Fibroblast of mammary gland (primary cell): ENCODE measurements around the gene ELSPBP1.
"Not testable (repeated sequence)": the region's sequence is repeated elsewhere in the genome, so short reads cannot be mapped to it uniquely, and the experiment has no call there.

Source experiments
- DNase-seq: peaks from one replicate; pipeline ENCODE4 v3.0.0-alpha.2; 2010; ENCODE audit warnings: low read depth
- H3K4me3 ChIP-seq: 2 replicates; pipeline ENCODE4 v1.5.1; 2011; ENCODE audit warnings: low read depth, mild to moderate bottlenecking, low read length, moderate library complexity; ENCODE audit not compliant: control insufficient read depth
- CTCF ChIP-seq: conservative IDR thresholded peaks from 2 replicates; pipeline ENCODE4 v1.5.1; 2011; ENCODE audit warnings: low read depth, low read length, inconsistent platforms; ENCODE audit not compliant: control insufficient read depth, insufficient read depth

The ELSPBP1 gene

GRCh38 chr19:48059331-48059730 lies 64.9 kb downstream of the ELSPBP1 start:
- no peak for DNase-seq

GRCh38 chr19:48060381-48060780 lies 65.9 kb downstream of the ELSPBP1 start:
- no peak overlapping the region for H3K4me3 ChIP-seq
- DNase-seq, result no peak
- TF ChIP-seq CTCF, result no peak

More at GRCh38 chr19:48059331-48059730, 64.9 kb downstream of the ELSPBP1 start:
- TF ChIP-seq CTCF, result no peak
- H3K4me3 ChIP-seq, result no peak overlapping the region

- no peak overlapping the region for H3K4me3 ChIP-seq
- TF ChIP-seq CTCF, result no peak
- DNase-seq, result no peak
These were observed 67.2 kb downstream of the ELSPBP1 start for GRCh38 chr19:48061401-48062344.

GRCh38 chr19:48064509-48064908 lies 70.1 kb downstream of the ELSPBP1 start:
- no peak for TF ChIP-seq CTCF
- DNase-seq, result no peak
- no peak overlapping the region for H3K4me3 ChIP-seq

- TF ChIP-seq CTCF, result no peak
- no peak for DNase-seq
- no peak overlapping the region for H3K4me3 ChIP-seq
These were observed 75.0 kb downstream of the ELSPBP1 start for GRCh38 chr19:48069435-48069834.

- not testable (repeated sequence) for H3K4me3 ChIP-seq, DNase-seq
These were observed 75.8 kb downstream of the ELSPBP1 start for GRCh38 chr19:48070177-48070769.
